Adrenal gland (tissue), 12 donors: Measurements from ENCODE around the gene PLK2. TPM values are rescaled to one million over a fixed set of nuclear protein-coding genes. Genes with fewer than 3 reads are reported as not detected.

Source experiments
- DNase-seq, 7 donors: peaks; one replicate each; pipeline ENCODE4 v3.0.0-alpha.2; 2019 to 2020
- H3K27ac ChIP-seq, 5 donors: fragments of 200-600 bp; sonication (generic) in 4 of 5; 1 replicate in 3 of 5; 2 replicates in 2 of 5; pipeline versions ENCODE4 v1.5.1 to v1.8.0; 2016 to 2020; ENCODE audit warnings: mild to moderate bottlenecking in 1 of 5
- H3K27me3 ChIP-seq: fragments of 200-600 bp; 2 replicates; pipeline ENCODE4 v1.8.0; 2021
- H3K36me3 ChIP-seq, 2 donors: fragments of 200-600 bp; replicated peaks in 1 of 2; 1 replicate in 1 of 2; 2 replicates in 1 of 2; pipeline versions ENCODE4 v1.5.1 to v1.8.0; 2018 to 2022
- H3K4me1 ChIP-seq, 2 donors: fragments of 200-600 bp; replicated peaks in 1 of 2; 1 replicate in 1 of 2; 2 replicates in 1 of 2; pipeline versions ENCODE4 v1.5.1 to v1.8.0; 2018 to 2021
- H3K4me3 ChIP-seq, 4 donors: fragments of 200-600 bp; sonication (generic) in 3 of 4; one replicate each; pipeline ENCODE4 v1.5.1; 2016 to 2018
- H3K9me3 ChIP-seq, 3 donors: fragments of 200-600 bp; sonication (generic) in 1 of 3; replicated peaks in 1 of 3; 1 replicate in 2 of 3; 2 replicates in 1 of 3; pipeline versions ENCODE4 v1.5.1 to v1.8.0; 2016 to 2021
- POLR2A ChIP-seq, 2 donors: fragments of 450-650 bp; IDR thresholded peaks; one replicate each; pipeline ENCODE4 v1.6.1; 2017; ENCODE audit warnings: antibody characterized with exemption in 2 of 2, mild to moderate bottlenecking in 2 of 2, moderate library complexity in 1 of 2
- WGBS, 4 donors: extraction: QIAGEN DNeasy Blood & Tissue Kit in 2 of 4; methylation state at CpG; one replicate each; pipeline versions ENCODE4 v1.1.5 to v1.1.7; 2013 to 2017; 5-methylcytosine and 5-hydroxymethylcytosine counted together
- intact Hi-C, 2 donors: fragments of 100-400 bp; cut with DNase I; formaldehyde crosslinking; loops; one replicate each; pipeline versions ENCODE4 v1.14.1 to v1.15.0; 2022 to 2023
- polyA plus RNA-seq, 3 donors: library from polyadenylated mRNA; stranded (reverse); fragments of 200-250 nt in 2 of 3; fragments of 350-450 nt in 1 of 3; fragmentation: Illumina TruSeq in 1 of 3; extraction: RNeasy Lipid Tissue Mini Kit (QIAGEN cat#74804) in 1 of 3; gene quantifications; one replicate each; pipeline ENCODE4 v1.2.3, GENCODE V29; 2013 to 2014
- total RNA-seq, 9 donors: library from RNA; depleted of rRNA in 4 of 9; stranded (reverse); fragments of >200 nt in 4 of 9; fragments of 120-200 nt in 1 of 9; fragmentation: NEBNext Ultra II Directional in 1 of 9; extraction: Animal tissue kit (Norgen Biotek cat#: 25700) in 1 of 9; gene quantifications; one replicate each; pipeline versions ENCODE4 v1.1.0 to v1.2.4, GENCODE V29; 2013 to 2023
- TF ChIP-seq, protein P1 (sequence below), 6 experiments: fragments of 450-650 bp in 4 of 6; fragments of 200-600 bp in 2 of 6; sonication (generic) in 1 of 6; IDR thresholded peaks; 1 replicate in 5 of 6; 2 replicates in 1 of 6; pipeline versions ENCODE4 v1.5.1 to v1.8.0; 2016 to 2021; ENCODE audit warnings: antibody characterized with exemption in 6 of 6, mild to moderate bottlenecking in 2 of 6, moderate library complexity in 1 of 6
- donor health status: healthy with polysubstance abuse.
- donor health status: Bipolar disorder and iron deficiency.
- donor health status: DM: yes; HTN: yes; CAD: no.
- donor health status: DM: no; HTN: no; CAD: no.
- donor health status: DM: no; HTN: no; CAD: no.
- donor health status: DM: yes; HTN: yes; CAD: no.

The PLK2 gene
- total and polyA plus RNA-seq, 12 donors: 8.5 to 62.5 (median 19.1) TPM

DNA sequence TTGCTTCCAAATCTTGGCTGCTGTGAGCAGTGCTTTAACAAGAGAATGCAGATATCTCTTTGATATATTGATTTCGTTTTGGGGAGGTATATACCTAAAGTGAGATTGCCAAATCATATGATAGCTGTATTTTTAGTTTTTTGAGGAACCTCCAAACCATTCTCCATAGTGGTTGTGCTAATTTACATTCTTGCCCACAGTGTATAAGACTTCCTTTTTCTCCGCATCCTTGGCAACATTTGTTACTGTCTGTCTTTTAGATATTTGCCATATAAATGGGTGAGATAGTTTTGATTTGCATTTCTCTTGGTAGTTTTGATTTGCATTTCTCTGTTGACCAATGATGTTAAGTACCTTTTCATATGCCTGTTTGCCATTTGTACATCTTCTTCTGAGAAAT is 10.0 kb upstream of the PLK2 start:
- WGBS, 4 donors: 70 to 80% (median 76%) methylated on average over 2 of the region's 2 CpGs
- Histone ChIP-seq H3K27ac (no peak overlapping the region), H3K9me3 (no peaks in the 10 kb centered on the region), H3K27me3 (no peaks in the 10 kb centered on the region), H3K4me3 (no peak overlapping the region), H3K4me1 (no peaks in the 10 kb centered on the region), H3K36me3 (no peaks in the 10 kb centered on the region)
- TF ChIP-seq, protein P1, sequence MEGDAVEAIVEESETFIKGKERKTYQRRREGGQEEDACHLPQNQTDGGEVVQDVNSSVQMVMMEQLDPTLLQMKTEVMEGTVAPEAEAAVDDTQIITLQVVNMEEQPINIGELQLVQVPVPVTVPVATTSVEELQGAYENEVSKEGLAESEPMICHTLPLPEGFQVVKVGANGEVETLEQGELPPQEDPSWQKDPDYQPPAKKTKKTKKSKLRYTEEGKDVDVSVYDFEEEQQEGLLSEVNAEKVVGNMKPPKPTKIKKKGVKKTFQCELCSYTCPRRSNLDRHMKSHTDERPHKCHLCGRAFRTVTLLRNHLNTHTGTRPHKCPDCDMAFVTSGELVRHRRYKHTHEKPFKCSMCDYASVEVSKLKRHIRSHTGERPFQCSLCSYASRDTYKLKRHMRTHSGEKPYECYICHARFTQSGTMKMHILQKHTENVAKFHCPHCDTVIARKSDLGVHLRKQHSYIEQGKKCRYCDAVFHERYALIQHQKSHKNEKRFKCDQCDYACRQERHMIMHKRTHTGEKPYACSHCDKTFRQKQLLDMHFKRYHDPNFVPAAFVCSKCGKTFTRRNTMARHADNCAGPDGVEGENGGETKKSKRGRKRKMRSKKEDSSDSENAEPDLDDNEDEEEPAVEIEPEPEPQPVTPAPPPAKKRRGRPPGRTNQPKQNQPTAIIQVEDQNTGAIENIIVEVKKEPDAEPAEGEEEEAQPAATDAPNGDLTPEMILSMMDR (IDR thresholded peaks at IDR 0.05): no peak
- no peak for TF ChIP-seq POLR2A (IDR thresholded peaks at IDR 0.05)
- DNase-seq: no peak
- intact Hi-C loops: loop anchor here in 1 of 2 donors (10.0 kb wide), 1 partner anchor 965 kb away; no protein-coding TSS in a partner anchor

- TF ChIP-seq POLR2A (IDR thresholded peaks at IDR 0.05): no peak
- TF ChIP-seq, protein P1 (IDR thresholded peaks at IDR 0.05): no peak
- H3K27ac ChIP-seq: no peak overlapping the region
- WGBS, 4 donors: 35 to 50% (median 41%) methylated on average over 4 of the region's 4 CpGs
- H3K36me3 ChIP-seq: no peaks in the 10 kb centered on the region
- intact Hi-C loops: loop anchor here in 1 of 2 donors (10.0 kb wide), 1 partner anchor 962 kb away; no protein-coding TSS in a partner anchor
- H3K4me1 ChIP-seq: no peaks in the 10 kb centered on the region
- DNase-seq: peak in 5 of 7 donors; percentile 12 to 29 (median 24)
- H3K4me3 ChIP-seq: no peak overlapping the region
- no peaks in the 10 kb centered on the region for H3K27me3 ChIP-seq
- no peaks in the 10 kb centered on the region for H3K9me3 ChIP-seq
Measured at GRCh38 chr5:58466939-58467338, 7.1 kb upstream of the PLK2 start.

GRCh38 chr5:58462623-58463230 is 2.8 kb upstream of the PLK2 start:
- Histone ChIP-seq H3K36me3 (no peaks in the 10 kb centered on the region), H3K9me3 (no peaks in the 10 kb centered on the region), H3K27me3 (no peaks in the 10 kb centered on the region), H3K4me1 (no peaks in the 10 kb centered on the region), H3K4me3 (no peak overlapping the region), H3K27ac (no peak overlapping the region)
- TF ChIP-seq, protein P1 (IDR thresholded peaks at IDR 0.05): peak; percentile 32 to 84 (median 72)
- TF ChIP-seq POLR2A (IDR thresholded peaks at IDR 0.05): no peak
- WGBS, 4 donors: 3 to 7% (median 5%) methylated on average over 4 of the region's 4 CpGs
- intact Hi-C loops: loop anchor here (5.0 to 10.0 kb wide), 3 partner anchors 958 to 1165 kb away; no protein-coding TSS in a partner anchor
- peak in 5 of 7 donors; percentile 17 to 60 (median 40) for DNase-seq

DNA sequence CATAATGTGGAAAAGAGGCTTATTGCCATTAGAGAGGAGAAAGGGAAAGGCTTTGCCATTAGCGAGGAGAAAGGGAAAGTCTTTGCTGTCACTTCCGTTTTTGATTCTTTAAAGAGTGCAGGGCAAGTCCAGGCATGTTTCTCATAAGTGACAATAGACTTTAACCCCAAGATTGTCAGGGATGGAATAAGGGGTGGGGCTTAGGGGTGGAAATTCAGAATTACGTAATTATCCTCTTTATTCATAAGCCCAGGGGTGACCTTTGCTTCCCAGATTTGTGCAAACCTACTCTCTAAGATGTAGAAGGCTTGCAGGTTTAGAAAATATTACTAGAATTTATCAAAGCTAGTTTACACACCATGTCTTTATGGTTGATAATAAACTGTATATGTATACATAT is 2.3 kb upstream of the PLK2 start:
- H3K4me1 ChIP-seq: peaks cover 0 to 2% of the 10 kb centered on the region in 2 donors
- no peak for DNase-seq
- intact Hi-C loops: loop anchor here (5.0 to 10.0 kb wide), 3 partner anchors 957 to 1165 kb away; no protein-coding TSS in a partner anchor
- WGBS, 4 donors: 73 to 84% (median 79%) methylated on average over 3 of the region's 3 CpGs
- no peak overlapping the region for H3K27ac ChIP-seq
- no peaks in the 10 kb centered on the region for H3K9me3 ChIP-seq
- H3K27me3 ChIP-seq: no peaks in the 10 kb centered on the region
- peaks cover 0 to under 1% of the 10 kb centered on the region in 2 donors for H3K36me3 ChIP-seq
- TF ChIP-seq POLR2A (IDR thresholded peaks at IDR 0.05): no peak
- TF ChIP-seq, protein P1 (IDR thresholded peaks at IDR 0.05): no peak
- no peak overlapping the region for H3K4me3 ChIP-seq
